Activated naive CD4-positive, alpha-beta T cell treated with anti-CD3 and anti-CD28 coated beads, Interleukin-2, amount 50 U/mL, for 72 hours (primary cell): Measurements from ENCODE around the gene CCNJ. TPM values are rescaled to one million over a fixed set of nuclear protein-coding genes. Genes with fewer than 3 reads are reported as not detected.
"Not testable (repeated sequence)": the region's sequence is repeated elsewhere in the genome, so short reads cannot be mapped to it uniquely, and the experiment has no call there.

Experiments used
- ATAC-seq, 2 donors: fragments of 150-1000 bp; cut with Tn5 transposase; 2 replicates each; pipeline ENCODE4 v1.10.0; 2021; ENCODE audit warnings: mild to moderate bottlenecking in 2 of 2, moderate library complexity in 2 of 2
- DNase-seq, 2 donors: peaks; one replicate each; pipeline ENCODE4 v3.0.0; 2021 to 2022; ENCODE audit warnings: low spot score in 2 of 2
- H3K27ac Mint-ChIP-seq, 2 donors: one replicate each; pipeline ENCODE4 v1.8.0; 2022; ENCODE audit warnings: mild to moderate bottlenecking in 2 of 2, mixed read lengths in 2 of 2
- H3K36me3 Mint-ChIP-seq, 2 donors: one replicate each; pipeline ENCODE4 v1.8.0; 2022; ENCODE audit warnings: mixed read lengths in 2 of 2
- H3K9me3 Mint-ChIP-seq, 2 donors: one replicate each; pipeline ENCODE4 v1.8.0; 2022; ENCODE audit warnings: mixed read lengths in 2 of 2
- total RNA-seq, 2 donors: library from RNA; stranded (reverse); gene quantifications; one replicate each; pipeline ENCODE4 v1.2.3, GENCODE V29; 2022

The CCNJ gene, protein sequence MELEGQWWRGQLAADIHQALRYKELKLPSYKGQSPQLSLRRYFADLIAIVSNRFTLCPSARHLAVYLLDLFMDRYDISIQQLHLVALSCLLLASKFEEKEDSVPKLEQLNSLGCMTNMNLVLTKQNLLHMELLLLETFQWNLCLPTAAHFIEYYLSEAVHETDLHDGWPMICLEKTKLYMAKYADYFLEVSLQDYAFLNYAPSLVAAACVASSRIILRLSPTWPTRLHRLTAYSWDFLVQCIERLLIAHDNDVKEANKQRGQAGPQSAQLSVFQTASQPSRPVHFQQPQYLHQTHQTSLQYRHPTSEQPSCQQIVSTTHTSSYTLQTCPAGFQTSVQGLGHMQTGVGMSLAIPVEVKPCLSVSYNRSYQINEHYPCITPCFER
- 1 to 10 TPM; 3.9 to 5.5 TPM for total RNA-seq

GRCh38 chr10:96043033-96043892 is at the start of gene CCNJ:
CCNJ (plus strand) TSS chr10:96043583; CDS start chr10:96044394, 811 bp downstream.
- Mint-ChIP-seq H3K27ac (peak within 1 kb of the TSS; percentile 91 to 93), H3K36me3 (peaks cover 20 to 35% of the 10 kb centered on the region in 2 donors), H3K9me3 (peaks cover 3 to 4% of the 10 kb centered on the region in 2 donors)
- peak; percentile 92 to 94 for ATAC-seq
- DNase-seq, result peak; percentile 86 to 88

DNA sequence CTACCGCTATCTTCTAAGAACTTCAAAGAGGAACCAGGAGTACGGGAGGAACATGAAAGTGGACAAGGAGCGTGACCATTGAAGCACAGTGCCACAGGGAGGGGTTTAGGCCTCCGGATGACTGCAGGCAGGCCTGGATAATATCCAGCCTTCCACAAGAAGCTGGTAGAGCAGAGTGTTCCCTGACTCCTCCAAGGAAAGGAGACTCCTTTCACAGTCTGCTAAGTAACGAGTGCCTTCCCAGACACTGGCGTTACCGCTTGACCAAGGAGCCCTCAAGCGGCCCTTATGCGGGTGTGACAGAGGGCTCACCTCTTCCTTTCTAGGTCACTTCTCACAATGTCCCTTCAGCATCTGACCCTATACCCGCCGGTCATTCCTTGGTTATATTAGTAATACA is 49.0 kb upstream of the CCNJ start:
- DNase-seq, H3K27ac Mint-ChIP-seq, ATAC-seq, H3K9me3 Mint-ChIP-seq, H3K36me3 Mint-ChIP-seq: not testable (repeated sequence)

- Mint-ChIP-seq H3K9me3 (no peaks in the 10 kb centered on the region), H3K27ac (no peak overlapping the region), H3K36me3 (no peaks in the 10 kb centered on the region)
- ATAC-seq, result no peak
- no peak for DNase-seq
These were observed 45.1 kb upstream of the CCNJ start for GRCh38 chr10:95998255-95998784.

DNA sequence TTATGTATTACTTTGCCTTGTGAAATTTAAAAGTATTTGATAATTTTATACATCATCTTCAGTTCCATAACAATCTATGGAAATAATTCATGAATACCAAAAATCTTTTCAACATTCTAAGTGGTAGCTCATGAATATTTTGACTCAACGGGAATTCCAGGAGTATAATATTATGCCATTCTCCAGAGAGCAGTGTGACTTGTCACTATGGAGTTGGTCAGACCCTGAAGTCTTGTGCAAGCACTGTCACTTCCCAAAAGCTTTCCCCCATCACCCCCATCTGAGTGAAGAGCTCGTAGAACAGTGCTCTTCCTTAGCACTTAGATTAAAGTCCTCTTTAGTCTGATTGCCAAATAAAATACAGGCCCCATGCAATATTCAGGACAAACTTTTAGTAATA is 29.4 kb upstream of the CCNJ start:
- Mint-ChIP-seq H3K27ac (no peak overlapping the region), H3K36me3 (no peaks in the 10 kb centered on the region), H3K9me3 (no peaks in the 10 kb centered on the region)
- DNase-seq (no peak), ATAC-seq (no peak)

- Mint-ChIP-seq H3K9me3 (no peaks in the 10 kb centered on the region), H3K36me3 (no peaks in the 10 kb centered on the region), H3K27ac (no peak overlapping the region)
- no peak for DNase-seq
- ATAC-seq, result no peak
These were observed 28.8 kb upstream of the CCNJ start for GRCh38 chr10:96014473-96015102.

- peak; percentile 81 to 83 for ATAC-seq
- peak in 1 of 2 donors; percentile 43 for DNase-seq
- H3K36me3 Mint-ChIP-seq, result no peaks in the 10 kb centered on the region
These were observed 26.1 kb upstream of the CCNJ start for GRCh38 chr10:96017191-96017687.

GRCh38 chr10:96021332-96021731 is 22.1 kb upstream of the CCNJ start:
- DNase-seq, result no peak
- peak in 1 of 2 donors; percentile 60 for ATAC-seq
- H3K9me3 Mint-ChIP-seq, result no peaks in the 10 kb centered on the region
- H3K36me3 Mint-ChIP-seq, result no peaks in the 10 kb centered on the region
- H3K27ac Mint-ChIP-seq, result no peak overlapping the region

More at GRCh38 chr10:96017191-96017687, 26.1 kb upstream of the CCNJ start:
- H3K27ac Mint-ChIP-seq, result no peak overlapping the region
- no peaks in the 10 kb centered on the region for H3K9me3 Mint-ChIP-seq

DNA sequence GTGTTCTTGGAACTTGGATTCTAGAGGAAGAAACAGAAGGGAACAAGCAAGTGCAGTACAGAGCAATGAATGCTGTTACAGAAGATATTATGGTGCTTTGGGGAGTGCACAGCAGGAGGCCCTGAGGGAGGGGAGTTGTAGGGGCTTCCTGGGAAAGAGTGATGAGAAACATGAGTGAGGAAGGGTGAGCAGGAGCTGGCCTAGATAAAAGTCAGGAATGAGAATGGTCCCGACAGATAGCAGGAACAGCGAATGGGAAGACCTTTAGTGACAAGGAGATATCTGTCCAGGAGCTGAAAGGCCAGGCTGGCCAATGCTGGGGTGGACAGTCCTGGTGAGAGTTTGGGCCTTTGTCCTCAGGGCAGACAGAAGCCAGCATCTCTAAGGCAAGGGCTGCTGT is 20.6 kb upstream of the CCNJ start:
- ATAC-seq, result no peak
- no peaks in the 10 kb centered on the region for H3K36me3 Mint-ChIP-seq
- DNase-seq, result no peak
- H3K9me3 Mint-ChIP-seq, result no peaks in the 10 kb centered on the region
- no peak overlapping the region for H3K27ac Mint-ChIP-seq

GRCh38 chr10:96023168-96023567 is 20.2 kb upstream of the CCNJ start:
- DNase-seq, result no peak
- no peaks in the 10 kb centered on the region for H3K36me3 Mint-ChIP-seq
- H3K27ac Mint-ChIP-seq, result no peak overlapping the region
- ATAC-seq, result no peak
- H3K9me3 Mint-ChIP-seq, result no peaks in the 10 kb centered on the region

DNA sequence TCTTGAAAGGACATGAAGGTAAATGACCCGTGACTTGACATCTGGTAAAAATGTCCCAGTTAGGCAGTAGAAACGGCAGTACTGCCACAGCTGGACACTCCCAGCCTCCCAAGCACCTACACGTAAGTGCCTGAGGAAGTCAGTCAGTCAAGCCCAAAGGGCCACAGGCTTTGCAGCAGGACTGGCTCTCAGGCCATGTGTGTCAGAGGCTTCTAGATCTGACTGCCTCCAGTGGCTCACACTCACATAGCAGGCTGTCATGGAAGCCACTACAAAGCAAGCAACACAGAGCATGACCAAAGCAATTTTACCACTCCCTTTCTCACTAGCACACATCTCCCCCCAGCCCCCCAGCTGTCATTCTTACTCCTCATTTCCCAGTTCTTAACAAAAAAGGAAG is 17.8 kb upstream of the CCNJ start:
- no peak for DNase-seq
- Mint-ChIP-seq H3K9me3 (no peaks in the 10 kb centered on the region), H3K27ac (no peak overlapping the region), H3K36me3 (no peaks in the 10 kb centered on the region)
- ATAC-seq, result peak; percentile 65 to 72

- H3K36me3 Mint-ChIP-seq, result no peaks in the 10 kb centered on the region
- no peak for ATAC-seq
- H3K27ac Mint-ChIP-seq, result no peak overlapping the region
- DNase-seq, result no peak
- no peaks in the 10 kb centered on the region for H3K9me3 Mint-ChIP-seq
These were observed 8.8 kb upstream of the CCNJ start for GRCh38 chr10:96034625-96035024.

DNA sequence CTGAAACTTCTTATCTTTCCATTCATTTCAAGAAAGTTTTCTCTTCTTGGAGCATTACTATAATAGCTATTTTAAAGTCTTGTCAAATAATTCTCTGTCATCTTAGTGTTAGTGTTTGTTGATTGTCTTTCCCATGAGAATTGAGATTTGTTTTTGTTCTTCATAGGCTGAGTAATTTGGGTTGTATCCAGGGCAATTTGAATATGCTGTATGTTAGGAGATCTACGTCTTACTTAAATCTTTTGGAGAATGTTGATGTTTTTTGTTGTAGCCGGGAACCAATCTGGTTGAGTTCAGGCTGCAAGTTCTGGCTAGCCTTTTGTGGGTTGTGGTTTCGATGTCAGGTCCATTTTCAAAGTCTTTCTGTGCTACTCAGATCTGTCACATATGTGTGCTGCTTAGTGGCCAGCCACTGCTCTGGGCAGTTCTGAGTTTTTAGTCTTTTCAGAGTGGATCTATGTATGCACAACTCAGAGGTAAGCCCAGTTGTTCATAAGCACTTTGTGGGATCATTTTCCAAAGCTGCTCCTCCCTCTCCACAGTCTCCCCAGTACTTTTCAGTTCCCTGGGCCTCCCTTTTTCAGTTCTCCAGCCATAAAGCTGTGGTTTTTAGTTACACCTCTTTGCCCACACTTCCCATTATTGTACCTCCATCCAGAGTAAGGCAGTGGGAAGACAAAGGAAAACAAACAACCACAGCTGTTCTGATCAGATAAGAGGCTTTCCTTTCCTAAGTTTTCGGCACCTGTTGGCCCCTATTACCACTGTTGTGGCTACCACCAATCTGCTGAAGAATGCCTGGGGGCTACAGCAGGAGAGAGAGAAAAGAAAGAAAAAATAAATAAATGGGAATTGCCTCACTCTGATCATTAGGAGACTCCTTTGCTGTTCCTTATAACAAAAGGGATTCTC is 4.7 kb upstream of the CCNJ start:
- Mint-ChIP-seq H3K9me3 (peaks cover 3 to 4% of the 10 kb centered on the region in 2 donors), H3K27ac (no peak overlapping the region), H3K36me3 (peaks cover 5 to 6% of the 10 kb centered on the region in 2 donors)
- ATAC-seq (no peak), DNase-seq (no peak)

DNA sequence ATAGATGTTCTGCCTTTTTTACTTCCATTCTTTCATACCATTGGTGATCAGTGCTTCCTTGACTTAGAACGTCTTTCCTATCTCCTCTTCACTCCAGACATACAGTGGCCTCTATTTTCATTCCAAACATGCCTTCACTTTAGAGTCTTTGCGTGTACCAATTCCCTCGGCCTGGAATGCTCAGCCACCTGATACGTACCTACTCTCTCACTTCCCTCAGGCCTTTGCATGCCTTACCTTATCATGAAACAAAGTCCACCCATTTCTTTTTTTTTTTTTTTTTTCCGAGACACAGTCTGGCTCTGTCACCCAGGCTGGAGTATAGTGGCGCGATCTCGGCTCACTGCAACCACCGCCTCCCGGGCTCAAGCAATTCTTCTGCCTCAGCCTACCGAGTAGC is 2.2 kb upstream of the CCNJ start:
- no peak for ATAC-seq
- Mint-ChIP-seq H3K27ac (no peak overlapping the region), H3K36me3 (peaks cover 7 to 18% of the 10 kb centered on the region in 2 donors), H3K9me3 (peaks cover 3 to 4% of the 10 kb centered on the region in 2 donors)
- DNase-seq, result no peak

DNA sequence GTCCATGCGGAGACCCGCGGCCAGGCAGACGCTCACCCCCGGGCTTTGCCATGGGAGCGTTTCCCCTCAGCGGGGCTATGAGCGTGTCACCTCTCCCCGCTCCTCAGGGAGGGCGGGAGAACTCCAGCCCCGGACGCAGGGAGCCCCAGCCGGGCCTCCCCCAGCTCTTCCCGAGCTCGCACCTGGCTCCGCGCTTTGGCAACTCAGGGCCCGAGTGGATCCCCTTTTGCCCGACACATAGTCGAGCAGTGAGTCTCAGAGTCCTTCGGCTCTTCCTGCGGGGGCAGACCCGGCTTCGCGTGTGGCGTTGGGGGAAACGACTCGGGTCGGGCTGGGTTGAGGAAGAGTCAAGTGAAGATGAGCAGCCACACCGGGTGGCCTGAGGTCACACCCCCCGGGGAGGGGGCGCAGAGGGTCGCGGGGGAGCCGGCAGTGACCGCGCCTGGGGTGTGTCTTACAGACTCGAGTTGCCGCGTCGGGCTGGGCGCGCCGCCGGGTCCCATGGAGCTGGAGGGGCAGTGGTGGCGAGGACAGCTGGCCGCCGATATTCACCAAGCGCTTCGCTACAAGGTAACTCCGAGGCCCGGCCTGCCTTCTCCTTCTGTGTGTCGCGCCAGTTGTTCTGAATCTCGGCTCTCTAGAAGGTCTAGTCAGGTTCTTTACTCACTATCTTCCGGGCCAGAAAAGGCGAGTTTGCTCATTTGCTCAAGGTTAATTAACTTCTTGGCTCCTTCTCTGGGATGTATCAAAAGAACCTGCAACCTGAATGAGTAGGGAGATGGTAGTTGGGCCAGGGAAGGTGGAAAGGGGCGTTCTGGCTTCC is 721 bp downstream of the CCNJ start:
- peak overlapping the region; percentile 91 to 93 for H3K27ac Mint-ChIP-seq
- H3K9me3 Mint-ChIP-seq, result peaks cover 3 to 4% of the 10 kb centered on the region in 2 donors
- DNase-seq, result peak; percentile 50 to 76
- H3K36me3 Mint-ChIP-seq, result peaks cover 25 to 40% of the 10 kb centered on the region in 2 donors
- ATAC-seq, result peak; percentile 59 to 62

- DNase-seq (no peak), ATAC-seq (no peak)
- peaks cover 3 to 4% of the 10 kb centered on the region in 2 donors for H3K9me3 Mint-ChIP-seq
- peak overlapping the region; percentile 47 to 91 for H3K27ac Mint-ChIP-seq
- H3K36me3 Mint-ChIP-seq, result peaks cover 25 to 40% of the 10 kb centered on the region in 2 donors
These were observed 1.4 kb downstream of the CCNJ start for GRCh38 chr10:96044736-96045135.
